RWPE1 (cell line): ENCODE measurements around the gene GOLT1A.
A peak's percentile ranks its signal among the peaks of the same experiment; 100 is the strongest.

ENCODE experiments used
- CTCF ChIA-PET: fragments of 350-600 bp; sonication (Branson Sonifier 250); formaldehyde crosslinking; extraction: SDS; loops from one replicate; lab custom pipeline; 2021; lab: Yijun Ruan, JAX
- POLR2A ChIA-PET: fragments of 400-600 bp; formaldehyde crosslinking; extraction: SDS; loops from one replicate; lab custom pipeline; 2020; ENCODE audit warnings: antibody characterized with exemption; ENCODE audit not compliant: low non-redundant PET; lab: Yijun Ruan, JAX
- DNase-seq: peaks from one replicate; pipeline ENCODE4 v3.0.0; 2012; ENCODE audit warnings: low spot score
- H3K27ac ChIP-seq: fragments of 450-650 bp; 2 replicates; pipeline ENCODE4 v1.5.1; 2017
- CTCF ChIP-seq: fragments of 450-650 bp; conservative IDR thresholded peaks from 2 replicates; pipeline ENCODE4 v1.5.1; 2017; ENCODE audit warnings: low read depth, mild to moderate bottlenecking

GOLT1A gene

GRCh38 chr1:204213668-204214662, at the start of gene GOLT1A:
Gene GOLT1A (minus strand): TSS chr1:204213988. CDS start chr1:204213906, 82 bp downstream.
- ChIA-PET POLR2A (no interaction called here), CTCF (interaction anchor here (0.5 to 4.2 kb wide), 29 partner anchors 11 to 1192 kb away, joined by 3 to 37 read pairs (median 4); partner anchors contain the start of genes PLEKHA6 and SNRPE)
- TF ChIP-seq CTCF = peak; percentile 50
- DNase-seq = peak; percentile 67
- H3K27ac ChIP-seq = no peak within 1 kb of the TSS

GRCh38 chr1:204263254-204263910, 49.6 kb upstream of the GOLT1A start:
- no peak for DNase-seq
- H3K27ac ChIP-seq = no peak overlapping the region
- no peak for TF ChIP-seq CTCF
- ChIA-PET POLR2A (no interaction called here), CTCF (interaction anchor here (0.6 to 4.5 kb wide), 7 partner anchors 21 to 468 kb away, joined by 3 to 19 read pairs (median 5); no protein-coding TSS in a partner anchor)

- no peak for TF ChIP-seq CTCF
- DNase-seq = no peak
- H3K27ac ChIP-seq = no peak overlapping the region
- ChIA-PET POLR2A (no interaction called here), CTCF (interaction anchor here (0.5 to 4.5 kb wide), 10 partner anchors 22 to 240 kb away, joined by 3 to 19 read pairs (median 5); no protein-coding TSS in a partner anchor)
Measured at GRCh38 chr1:204262506-204263253, 48.9 kb upstream of the GOLT1A start.

- DNase-seq = no peak
Measured at GRCh38 chr1:204261746-204262505, 48.1 kb upstream of the GOLT1A start.

GRCh38 chr1:204261266-204261665, 47.5 kb upstream of the GOLT1A start:
- no peak for DNase-seq
- H3K27ac ChIP-seq = no peak overlapping the region
- no peak for TF ChIP-seq CTCF
- POLR2A ChIA-PET = no interaction called here
- CTCF ChIA-PET = interaction anchor here (4.5 to 4.8 kb wide), 2 partner anchors 99 to 102 kb away, joined by 19 to 45 read pairs; no protein-coding TSS in a partner anchor

More at GRCh38 chr1:204261746-204262505, 48.1 kb upstream of the GOLT1A start:
- no peak overlapping the region for H3K27ac ChIP-seq
- CTCF ChIA-PET = interaction anchor here (0.5 to 4.5 kb wide), 6 partner anchors 22 to 241 kb away, joined by 3 to 19 read pairs (median 6); no protein-coding TSS in a partner anchor
- TF ChIP-seq CTCF = no peak
- POLR2A ChIA-PET = no interaction called here
